ENCODE measurements around the gene SLC4A1. TPM values are rescaled to one million over a fixed set of nuclear protein-coding genes. Genes with fewer than 3 reads are reported as not detected.

Gene SLC4A1
- total RNA-seq, 1 experiment from 2014 or later, result not detected

DNA sequence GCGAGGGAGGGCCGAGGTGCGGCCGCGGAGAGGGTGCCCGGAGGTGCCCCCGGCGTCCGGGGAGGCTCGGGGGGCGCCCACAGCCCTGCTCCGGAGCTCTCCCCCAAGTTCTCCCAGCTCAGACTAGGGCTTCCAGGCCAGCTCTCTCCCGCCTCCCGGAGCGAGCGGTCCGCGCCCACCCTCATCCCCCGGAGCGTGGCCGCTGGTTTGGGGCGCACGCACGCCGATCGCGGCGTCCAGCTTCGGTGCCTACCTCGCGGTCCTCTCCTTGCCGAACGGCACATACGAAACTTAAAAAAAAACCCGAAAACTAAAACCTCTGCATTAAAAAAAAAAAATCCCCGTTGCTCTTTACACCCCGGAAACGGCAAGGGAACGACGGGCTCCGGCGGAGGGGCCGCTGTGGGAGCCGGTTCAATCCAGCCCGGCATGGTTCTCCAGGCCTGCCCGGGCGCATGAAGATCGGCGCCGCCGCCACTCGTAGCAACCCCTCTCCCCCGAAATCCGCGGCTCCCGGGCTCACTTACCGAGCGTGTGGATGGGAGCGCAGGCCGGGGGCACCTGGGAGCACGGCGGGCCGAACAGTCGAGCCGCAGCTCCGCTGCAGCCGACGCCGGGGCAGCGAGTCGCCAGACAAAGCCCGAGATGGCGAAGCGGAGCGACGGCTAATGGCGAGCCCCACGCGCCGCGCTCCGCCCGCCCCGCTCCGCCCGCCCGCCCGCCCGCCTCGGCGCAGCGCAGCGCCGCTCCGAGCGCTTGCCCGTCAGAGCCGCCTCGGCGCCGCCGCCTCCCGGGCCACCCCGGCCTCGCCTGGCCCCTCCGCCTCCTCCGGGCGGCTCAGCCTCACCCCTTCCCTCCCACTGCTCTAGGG, 47.5 kb downstream of the SLC4A1 start:
- Histone ChIP-seq H2AFZ (ENCODE audit: low read length) (peak overlapping the region; percentile 46), H3K9me2 (replicated peaks; ENCODE audit: low read length) (no peaks in the 10 kb centered on the region), H4K20me1 (ENCODE audit: low read length) (no peaks in the 10 kb centered on the region), H3K4me3 (ENCODE audit: low read length) (peak overlapping the region; percentile 95), H3F3A (ENCODE audit: low read length, unreplicated experiment) (peaks cover 10% of the 10 kb centered on the region), H3K36me3 (ENCODE audit: low read depth, low read length) (peaks cover 19% of the 10 kb centered on the region), H3K9me3 (ENCODE audit: low read length) (no peaks in the 10 kb centered on the region), H3K27ac (ENCODE audit: low read length) (peak overlapping the region; percentile 87), H3K27me3 (ENCODE audit: low read length) (no peaks in the 10 kb centered on the region), H3K4me1 (ENCODE audit: insufficient read depth, low read length) (peaks cover 45% of the 10 kb centered on the region), H3K4me2 (ENCODE audit: low read length) (peak overlapping the region; percentile 94), H3K79me2 (ENCODE audit: low read length) (peaks cover 61% of the 10 kb centered on the region), H3K9ac (ENCODE audit: low read length) (peak overlapping the region; percentile 97)
- no TSS peak for BruUV-seq (replicated peaks)
- ATAC-seq (peak; percentile 5), DNase-seq (peak; percentile 48)
- TF ChIP-seq EZH2phosphoT487 (IDR thresholded peaks at IDR 0.05; ENCODE audit: borderline replicate concordance, low read length) (no peak), EZH2 (IDR thresholded peaks at IDR 0.05; ENCODE audit: low read length, unreplicated experiment) (no peak)
- TF ChIP-seq, protein P1, sequence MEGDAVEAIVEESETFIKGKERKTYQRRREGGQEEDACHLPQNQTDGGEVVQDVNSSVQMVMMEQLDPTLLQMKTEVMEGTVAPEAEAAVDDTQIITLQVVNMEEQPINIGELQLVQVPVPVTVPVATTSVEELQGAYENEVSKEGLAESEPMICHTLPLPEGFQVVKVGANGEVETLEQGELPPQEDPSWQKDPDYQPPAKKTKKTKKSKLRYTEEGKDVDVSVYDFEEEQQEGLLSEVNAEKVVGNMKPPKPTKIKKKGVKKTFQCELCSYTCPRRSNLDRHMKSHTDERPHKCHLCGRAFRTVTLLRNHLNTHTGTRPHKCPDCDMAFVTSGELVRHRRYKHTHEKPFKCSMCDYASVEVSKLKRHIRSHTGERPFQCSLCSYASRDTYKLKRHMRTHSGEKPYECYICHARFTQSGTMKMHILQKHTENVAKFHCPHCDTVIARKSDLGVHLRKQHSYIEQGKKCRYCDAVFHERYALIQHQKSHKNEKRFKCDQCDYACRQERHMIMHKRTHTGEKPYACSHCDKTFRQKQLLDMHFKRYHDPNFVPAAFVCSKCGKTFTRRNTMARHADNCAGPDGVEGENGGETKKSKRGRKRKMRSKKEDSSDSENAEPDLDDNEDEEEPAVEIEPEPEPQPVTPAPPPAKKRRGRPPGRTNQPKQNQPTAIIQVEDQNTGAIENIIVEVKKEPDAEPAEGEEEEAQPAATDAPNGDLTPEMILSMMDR (conservative IDR thresholded peaks at IDR 0.05; ENCODE audit: low read depth, low read length), result no peak
- CTCF ChIA-PET, result interaction anchor here (0.5 to 1.8 kb wide), 5 partner anchors 72 to 125 kb away, joined by 3 to 7 read pairs (median 4); no protein-coding TSS in a partner anchor
- POLR2A ChIA-PET (ENCODE audit: unreplicated experiment), result interaction anchor here (0.5 to 0.6 kb wide), 3 partner anchors 14 to 125 kb away, joined by 3 to 10 read pairs (median 7); partner anchors contain the start of gene GRN
- intact Hi-C loops (cut with micrococcal nuclease), result loop anchor here (1.0 kb wide), 1 partner anchor 82 kb away; no protein-coding TSS in a partner anchor

DNA sequence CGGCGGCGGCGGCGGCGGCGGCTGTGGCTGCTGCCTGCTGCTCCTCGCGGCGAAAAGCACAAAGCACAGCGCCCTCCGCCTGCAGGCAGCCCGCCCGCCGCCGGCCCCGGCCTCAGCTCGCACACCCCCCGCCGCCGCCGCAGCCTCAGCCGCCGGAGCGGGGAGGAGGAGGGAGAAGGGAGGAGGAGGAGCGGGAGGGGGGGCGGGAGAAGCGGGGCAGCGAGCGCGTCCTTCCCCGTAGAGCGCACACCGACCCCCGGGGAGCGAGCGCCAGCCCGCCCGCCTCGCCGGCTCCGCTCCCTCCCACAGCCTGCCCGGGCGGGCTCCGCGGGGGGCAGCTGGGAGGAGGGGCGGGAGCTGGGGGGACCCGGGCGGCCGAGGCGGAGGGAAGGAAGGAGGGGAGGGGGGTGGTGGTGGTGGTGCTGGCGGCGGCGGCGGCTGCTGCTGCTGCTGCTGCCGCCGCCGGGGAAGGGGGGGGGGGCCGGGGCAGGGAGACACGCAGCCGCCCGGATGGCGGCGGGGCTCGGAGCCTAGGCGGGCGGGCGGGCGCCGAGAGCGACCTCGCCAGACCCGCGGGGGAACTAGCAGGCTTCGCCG, 48.2 kb downstream of the SLC4A1 start, which contains the start of gene UBTF:
UBTF (minus strand) TSS at position 60 of the 597 bp plus-strand sequence. CDS start 1,446 bp downstream, outside the sequence.
- peak within 1 kb of the TSS; percentile 94 for H3K4me2 ChIP-seq (ENCODE audit: low read length)
- H4K20me1 ChIP-seq (ENCODE audit: low read length), result no peaks in the 10 kb centered on the region
- H3K9me3 ChIP-seq (ENCODE audit: low read length), result no peaks in the 10 kb centered on the region
- peaks cover 26% of the 10 kb centered on the region for H3K36me3 ChIP-seq (ENCODE audit: low read depth, low read length)
- peaks cover 42% of the 10 kb centered on the region for H3K4me1 ChIP-seq (ENCODE audit: insufficient read depth, low read length)
- ChIA-PET POLR2A (ENCODE audit: unreplicated experiment) (interaction anchor here (0.6 kb wide), 2 partner anchors 14 to 97 kb away, joined by 3 to 10 read pairs; no protein-coding TSS in a partner anchor), CTCF (interaction anchor here (0.5 to 1.0 kb wide), 5 partner anchors 73 to 125 kb away, joined by 3 to 7 read pairs (median 4); no protein-coding TSS in a partner anchor)
- ATAC-seq (peak; percentile 2), DNase-seq (peak; percentile 59)
- peaks cover 10% of the 10 kb centered on the region for H3F3A ChIP-seq (ENCODE audit: low read length, unreplicated experiment)
- peaks cover 62% of the 10 kb centered on the region for H3K79me2 ChIP-seq (ENCODE audit: low read length)
- TF ChIP-seq EZH2 (IDR thresholded peaks at IDR 0.05; ENCODE audit: low read length, unreplicated experiment) (no peak), EZH2phosphoT487 (IDR thresholded peaks at IDR 0.05; ENCODE audit: borderline replicate concordance, low read length) (no peak)
- TF ChIP-seq, protein P1 (conservative IDR thresholded peaks at IDR 0.05; ENCODE audit: low read depth, low read length), result no peak
- H3K9ac ChIP-seq (ENCODE audit: low read length), result peak within 1 kb of the TSS; percentile 97
- no peaks in the 10 kb centered on the region for H3K27me3 ChIP-seq (ENCODE audit: low read length)
- peak within 1 kb of the TSS; percentile 95 for H3K4me3 ChIP-seq (ENCODE audit: low read length)
- peak within 1 kb of the TSS; percentile 72 for H3K27ac ChIP-seq (ENCODE audit: low read length)
- intact Hi-C loops (cut with micrococcal nuclease), result no loop called here
- BruUV-seq (replicated peaks), result no TSS peak
- no peaks in the 10 kb centered on the region for H3K9me2 ChIP-seq (replicated peaks; ENCODE audit: low read length)
- H2AFZ ChIP-seq (ENCODE audit: low read length), result peak within 1 kb of the TSS; percentile 46

Measured in PC-3 (cell line).